Measurements from ENCODE around the gene KIAA1191.

The KIAA1191 gene

DNA sequence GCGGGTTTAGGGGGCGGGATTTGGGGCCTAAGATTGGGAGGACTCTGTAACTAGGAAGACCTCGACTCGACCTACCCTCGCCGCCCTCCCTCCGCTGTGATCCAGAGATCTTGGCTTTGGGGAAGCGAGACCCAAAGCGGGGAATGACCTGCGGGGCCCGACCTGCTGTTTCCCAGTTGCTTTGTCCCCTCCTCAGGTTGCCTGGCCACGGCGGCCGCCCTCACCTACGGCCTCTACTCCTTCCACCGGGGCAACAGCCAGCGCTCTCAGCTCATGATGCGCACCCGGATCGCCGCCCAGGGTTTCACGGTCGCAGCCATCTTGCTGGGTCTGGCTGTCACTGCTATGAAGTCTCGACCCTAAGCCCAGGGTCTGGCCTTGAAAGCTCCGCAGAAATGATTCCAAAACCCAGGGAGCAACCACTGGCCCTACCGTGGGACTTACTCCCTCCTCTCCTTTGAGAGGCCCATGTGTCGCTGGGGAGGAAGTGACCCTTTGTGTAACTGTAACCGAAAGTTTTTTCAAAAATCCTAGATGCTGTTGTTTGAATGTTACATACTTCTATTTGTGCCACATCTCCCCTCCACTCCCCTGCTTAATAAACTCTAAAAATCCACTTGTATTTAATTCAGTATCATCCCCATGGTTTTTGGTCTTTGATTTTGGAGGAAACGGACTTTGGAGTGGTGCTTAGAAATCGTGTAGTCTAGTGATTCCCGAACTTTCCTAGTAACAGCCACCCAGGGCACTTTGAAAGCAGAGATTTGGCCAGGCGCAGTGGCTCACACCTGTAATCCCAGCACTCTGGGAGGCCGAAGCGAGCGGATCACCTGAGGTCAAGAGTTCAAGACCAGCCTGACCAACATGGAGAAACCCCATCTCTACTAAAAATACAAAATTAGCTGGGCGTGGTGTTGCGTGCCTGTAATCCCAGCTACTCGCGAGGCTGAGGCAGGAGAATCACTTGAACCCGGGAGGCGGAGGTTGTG is 27.9 kb upstream of the KIAA1191 start:
- no peak for DNase-seq

DNA sequence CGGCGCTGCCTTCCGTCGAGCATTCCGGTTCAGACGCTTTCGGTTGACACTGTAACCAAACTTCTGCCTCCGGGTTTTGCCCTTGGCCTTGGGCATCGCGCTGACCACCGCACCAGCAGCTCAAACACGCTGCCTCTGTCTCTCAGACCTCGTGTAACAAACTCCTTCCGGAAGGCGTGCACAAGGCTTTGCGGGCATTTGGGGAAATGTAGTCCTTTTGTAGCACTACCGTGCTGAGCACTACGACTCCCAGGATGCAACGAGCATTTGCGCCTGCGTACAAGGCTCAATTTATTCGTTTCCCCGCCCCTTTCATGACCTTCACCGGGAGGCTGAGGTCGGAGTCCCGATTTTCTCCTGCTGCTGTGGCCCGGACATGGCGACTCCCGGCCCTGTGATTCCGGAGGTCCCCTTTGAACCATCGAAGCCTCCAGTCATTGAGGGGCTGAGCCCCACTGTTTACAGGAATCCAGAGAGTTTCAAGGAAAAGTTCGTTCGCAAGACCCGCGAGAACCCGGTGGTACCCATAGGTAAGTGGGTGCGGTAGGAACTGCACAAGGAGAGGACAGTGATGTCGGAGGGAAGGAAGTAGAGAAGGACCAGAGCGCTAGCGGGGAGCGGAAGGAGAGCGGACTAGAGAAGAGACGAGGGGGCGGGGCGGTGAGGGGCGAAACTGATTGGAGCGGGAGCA is 27.0 kb upstream of the KIAA1191 start, which contains the start of the genes HIGD2A and NOP16:
Gene HIGD2A, plus strand, starts transcription at position 308 of the 691 bp plus-strand sequence. Its CDS starts 69 bp downstream, at position 377.
Gene NOP16, minus strand, starts transcription at position 155 of the 691 bp plus-strand sequence. Its CDS starts 59 bp downstream, at position 96.
- peak; percentile 99 for DNase-seq

DNA sequence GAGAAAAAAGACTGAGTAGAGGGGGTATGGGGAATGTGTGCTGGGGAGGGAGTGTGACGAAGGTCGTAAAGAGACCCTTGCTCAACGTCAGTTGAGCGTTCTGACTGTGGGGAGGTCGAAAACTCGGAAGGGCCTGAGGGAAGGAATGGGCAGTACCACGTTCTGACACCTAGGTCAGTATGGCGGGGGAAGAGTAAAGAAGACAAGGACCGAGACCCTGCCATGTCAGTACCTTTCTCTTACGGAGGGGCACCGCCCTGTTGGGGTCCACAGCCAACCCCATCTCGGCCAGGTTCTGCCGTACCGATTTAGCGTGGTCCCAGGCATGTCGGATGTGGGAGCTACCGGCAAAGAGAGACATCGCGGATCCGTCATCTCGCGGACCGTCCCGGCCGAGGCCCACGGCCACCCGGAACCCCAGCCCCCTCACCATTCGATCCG is 26.5 kb upstream of the KIAA1191 start:
- no peak for DNase-seq

DNA sequence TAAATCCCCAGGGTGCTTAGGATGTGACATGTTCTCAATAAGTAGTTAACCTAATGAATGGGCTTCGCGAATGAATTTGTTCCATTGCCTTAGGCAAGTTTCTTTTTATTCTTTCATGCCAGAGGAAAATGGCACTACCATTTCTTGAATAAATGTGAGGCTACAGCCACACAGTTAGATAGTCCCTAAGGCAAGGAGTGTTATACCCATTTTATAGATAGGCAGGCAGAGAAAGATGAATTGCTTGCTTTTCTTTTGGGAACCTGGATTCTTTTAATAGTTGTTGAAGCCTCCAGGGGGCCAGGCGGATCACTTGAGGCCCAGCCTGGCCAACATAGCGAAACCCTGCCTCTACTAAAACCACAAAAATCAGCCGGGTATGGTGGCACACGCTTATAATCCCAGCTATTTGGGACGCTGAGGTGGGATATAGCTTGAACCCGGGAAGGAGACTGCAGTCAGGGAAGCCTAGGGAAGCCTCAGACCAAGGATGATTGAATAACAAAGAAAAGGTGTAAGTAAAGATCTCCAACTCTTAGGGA is 25.9 kb upstream of the KIAA1191 start:
- DNase-seq, result no peak

DNA sequence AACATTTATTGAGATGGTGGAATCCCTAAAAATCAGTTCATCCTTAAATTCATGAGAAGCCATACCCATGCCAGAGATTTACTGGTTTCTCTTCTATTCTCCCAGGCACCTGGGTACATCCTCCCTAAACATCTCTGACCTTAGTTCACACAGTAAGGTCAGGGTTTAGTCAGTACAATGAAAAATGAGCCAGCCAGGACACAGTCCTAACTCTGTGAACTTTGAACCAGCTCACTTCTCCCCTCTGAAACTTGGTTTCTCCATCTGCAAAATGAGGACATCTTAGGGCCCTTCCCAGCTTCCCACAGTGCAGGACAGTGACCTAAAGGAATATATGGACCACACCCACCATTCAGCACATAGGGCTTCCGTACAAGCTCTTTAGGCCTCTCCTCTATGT is 24.9 kb upstream of the KIAA1191 start:
- no peak for DNase-seq

DNA sequence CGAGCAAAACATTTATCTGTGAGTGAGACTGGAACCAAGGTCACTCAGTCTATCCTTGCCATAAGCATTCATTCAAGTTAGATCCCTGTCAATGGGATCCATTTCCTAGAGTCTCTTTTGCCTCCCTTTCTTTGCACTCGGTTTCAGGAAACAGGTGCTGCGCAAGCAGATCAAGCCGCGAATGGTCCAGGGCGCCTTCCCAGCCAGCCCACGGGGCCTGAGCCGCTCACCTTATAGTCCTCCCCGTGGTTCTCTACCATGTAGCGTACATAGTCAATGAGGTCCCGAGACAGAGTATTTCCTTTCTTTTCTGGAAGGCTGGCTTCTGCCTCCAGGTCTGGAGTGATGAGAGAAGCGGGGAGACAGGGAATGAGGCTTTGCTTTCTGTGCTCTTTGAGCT is 23.4 kb upstream of the KIAA1191 start:
- no peak for DNase-seq

DNA sequence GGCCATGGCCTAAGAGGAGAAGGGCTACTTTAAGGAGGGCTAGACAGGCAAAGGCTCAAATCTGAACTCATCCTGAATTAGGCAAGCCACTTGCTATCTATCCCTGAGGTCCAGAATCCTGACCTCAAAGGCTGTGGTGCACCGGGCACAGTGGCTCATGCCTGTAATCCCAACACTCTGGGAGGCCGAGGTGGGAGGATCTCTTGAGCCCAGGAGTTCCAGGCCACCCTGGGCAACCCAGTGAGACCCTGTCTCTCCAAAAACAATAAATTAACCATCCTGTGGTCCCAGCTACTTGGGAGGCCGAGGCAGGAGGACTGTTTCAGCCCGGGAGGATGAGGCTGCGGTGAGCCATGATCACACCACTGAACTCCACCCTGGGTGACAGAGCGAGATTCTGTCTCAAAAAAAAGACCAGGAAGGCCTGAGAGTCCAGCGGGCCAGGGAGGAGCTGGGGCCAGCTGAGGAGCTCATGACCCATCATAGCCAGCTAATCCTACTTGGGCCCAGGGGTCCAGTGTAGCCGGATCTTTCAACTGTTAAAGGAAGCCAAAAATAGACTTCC is 22.9 kb upstream of the KIAA1191 start:
- no peak for DNase-seq

DNA sequence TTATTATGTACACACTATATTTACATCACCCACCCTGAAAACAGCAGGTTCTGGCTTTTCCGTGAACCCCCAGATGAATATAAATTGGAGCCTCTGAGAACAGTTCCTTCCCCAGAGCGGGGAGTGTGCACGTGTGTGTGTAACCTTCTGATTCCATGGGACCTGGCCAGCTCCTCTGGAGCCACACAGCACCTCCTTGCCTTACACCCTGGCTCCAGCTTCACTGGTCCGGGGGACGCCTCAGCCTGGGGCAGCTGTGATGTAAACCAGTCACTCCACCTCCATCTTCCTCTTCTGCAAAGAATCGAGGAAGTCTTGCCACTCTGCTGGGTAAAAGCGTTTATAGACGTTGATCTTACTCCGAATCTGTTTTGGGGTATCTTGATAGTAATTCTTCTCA is 22.4 kb upstream of the KIAA1191 start:
- no peak for DNase-seq

DNA sequence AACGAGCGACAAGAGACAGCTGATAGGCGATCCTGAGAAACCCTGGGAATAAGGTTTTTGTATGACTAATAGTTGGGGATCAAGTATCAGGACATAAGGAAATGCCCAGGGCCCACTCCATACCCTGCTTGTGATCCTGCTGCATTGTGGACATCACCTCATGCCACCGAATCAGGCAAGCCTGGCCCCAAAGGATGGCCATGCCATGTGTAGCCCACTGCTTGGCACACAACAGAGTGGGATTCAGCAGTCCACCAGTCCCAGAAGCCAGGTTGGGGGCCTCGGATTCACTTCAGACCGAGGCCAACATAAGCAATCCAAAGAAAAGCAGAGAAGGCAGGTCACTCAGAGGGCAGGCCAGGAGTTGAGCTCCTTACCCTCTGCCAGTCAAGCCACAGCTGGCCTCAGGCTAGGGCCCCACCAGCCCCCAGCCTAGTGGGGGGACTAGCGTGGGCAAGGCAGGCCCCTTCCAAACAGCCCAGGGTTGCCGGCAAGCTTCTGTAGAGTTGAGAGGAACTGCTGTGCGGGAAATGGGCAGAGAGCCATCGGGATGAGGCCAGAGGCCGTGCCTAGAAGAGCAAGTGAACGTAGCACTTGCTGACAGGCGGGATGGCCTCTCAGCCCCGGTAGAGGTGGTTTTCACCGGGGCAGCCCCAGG is 21.8 kb upstream of the KIAA1191 start:
- DNase-seq, result no peak

DNA sequence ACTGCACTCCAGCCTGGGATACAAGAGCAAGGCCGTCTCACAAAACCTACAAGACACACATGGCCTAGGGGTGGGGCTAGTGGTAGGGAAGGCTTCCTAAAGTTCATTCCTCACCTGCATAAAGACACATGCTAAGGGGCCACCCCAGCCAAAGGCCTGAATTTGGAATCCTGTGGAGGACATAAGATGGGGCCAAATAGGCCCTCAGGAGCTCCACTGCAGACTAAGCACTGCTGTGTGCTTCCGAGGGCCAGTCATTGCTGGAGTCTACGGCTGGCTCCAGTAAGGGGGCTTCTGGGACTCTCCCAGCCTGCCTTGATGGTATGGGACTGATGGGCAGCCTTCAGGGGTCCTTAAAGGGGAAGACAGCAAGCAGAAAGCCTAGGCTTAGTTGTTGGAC is 21.2 kb upstream of the KIAA1191 start:
- no peak for DNase-seq

DNA sequence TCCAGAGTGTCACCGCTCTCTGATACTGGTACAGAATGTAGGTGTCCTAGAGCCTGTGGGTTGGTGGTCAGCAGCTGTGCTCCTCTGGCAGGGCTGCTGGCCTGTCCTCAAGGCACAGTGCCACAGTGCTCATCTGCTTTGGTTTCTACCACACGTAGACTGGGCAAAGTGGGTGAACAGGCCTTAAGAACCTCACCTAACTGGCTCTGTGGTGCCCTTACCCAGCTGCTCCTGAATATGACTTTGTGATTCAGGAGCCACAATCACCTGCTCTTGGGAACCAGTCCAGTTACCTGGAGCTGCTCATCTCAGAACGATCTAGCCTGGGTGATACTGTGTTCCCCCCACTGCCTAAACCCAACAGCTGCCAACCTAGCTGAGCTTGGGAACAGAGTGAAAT is 20.4 kb upstream of the KIAA1191 start:
- DNase-seq, result no peak

DNA sequence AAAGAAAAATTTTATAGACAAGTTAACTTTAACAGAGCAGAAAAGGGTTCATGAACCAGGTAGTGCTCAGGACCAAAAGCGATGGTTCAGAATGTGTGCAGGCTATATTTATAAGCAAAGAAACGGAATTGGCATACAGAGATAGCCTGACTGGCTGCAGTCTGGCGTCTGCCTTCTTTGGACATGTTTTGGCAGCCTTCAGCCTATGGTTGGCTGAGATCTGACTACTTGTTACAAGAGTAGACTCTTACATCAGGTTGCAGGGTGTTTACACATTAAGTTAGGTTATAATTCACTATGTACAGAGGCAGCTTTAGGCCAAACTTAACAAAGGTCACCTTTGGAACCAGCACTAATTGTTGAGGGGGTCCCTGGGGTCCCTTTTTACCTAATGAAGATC is 19.9 kb upstream of the KIAA1191 start:
- no peak for DNase-seq

DNA sequence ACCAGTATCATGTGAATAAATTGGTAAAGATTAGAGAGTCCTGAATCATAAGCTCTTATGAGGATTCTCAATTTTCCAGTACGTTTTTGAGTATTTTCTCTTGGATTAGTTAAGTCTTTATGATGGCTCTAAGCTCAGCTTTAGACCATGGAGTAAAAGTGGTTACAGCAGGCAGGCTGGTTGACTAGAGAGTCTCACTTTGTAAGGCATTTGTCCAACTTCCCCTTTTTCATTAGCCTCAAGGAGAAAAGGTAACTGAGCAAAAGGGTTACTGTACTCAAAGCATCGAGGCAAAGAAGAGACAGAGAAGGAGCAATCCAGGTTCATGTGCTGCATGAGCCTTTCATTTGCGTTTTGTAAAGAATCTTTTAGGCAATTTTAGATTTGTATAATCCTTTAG is 18.3 kb upstream of the KIAA1191 start:
- DNase-seq, result no peak

DNA sequence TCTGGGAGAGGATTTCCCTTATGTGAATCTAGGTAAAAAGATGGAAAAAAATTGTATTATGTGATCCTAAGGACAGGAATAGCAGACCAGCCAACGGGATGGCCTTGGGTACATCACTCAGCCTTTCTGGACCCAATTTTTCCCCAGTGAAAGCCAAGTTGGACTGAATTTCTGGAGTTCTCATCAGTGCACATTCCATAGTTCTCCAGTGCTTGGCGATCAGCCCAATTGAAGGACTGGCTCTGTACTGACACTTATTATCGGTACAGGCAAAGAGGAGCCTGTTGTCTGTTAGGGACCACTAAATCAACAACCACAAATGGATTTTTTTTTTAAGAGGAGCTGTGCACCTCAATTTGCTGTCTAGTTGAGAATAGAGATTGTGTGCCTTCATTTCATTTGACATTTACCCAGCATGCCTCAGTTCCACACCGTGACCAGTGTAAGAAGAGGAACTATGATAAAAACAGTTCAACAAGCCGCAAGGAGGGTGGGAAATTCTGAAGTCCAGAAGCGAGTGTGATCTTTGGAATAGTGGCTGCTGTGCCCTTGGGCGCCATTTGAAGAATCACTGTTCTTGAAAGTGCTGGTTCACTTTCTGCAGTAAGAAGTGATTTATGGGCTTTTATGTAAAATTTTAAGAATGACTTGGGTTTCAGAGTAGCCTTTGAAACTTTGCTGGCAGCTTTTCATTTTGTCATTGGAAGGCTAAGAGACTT is 11.7 kb upstream of the KIAA1191 start:
- DNase-seq, result no peak

DNA sequence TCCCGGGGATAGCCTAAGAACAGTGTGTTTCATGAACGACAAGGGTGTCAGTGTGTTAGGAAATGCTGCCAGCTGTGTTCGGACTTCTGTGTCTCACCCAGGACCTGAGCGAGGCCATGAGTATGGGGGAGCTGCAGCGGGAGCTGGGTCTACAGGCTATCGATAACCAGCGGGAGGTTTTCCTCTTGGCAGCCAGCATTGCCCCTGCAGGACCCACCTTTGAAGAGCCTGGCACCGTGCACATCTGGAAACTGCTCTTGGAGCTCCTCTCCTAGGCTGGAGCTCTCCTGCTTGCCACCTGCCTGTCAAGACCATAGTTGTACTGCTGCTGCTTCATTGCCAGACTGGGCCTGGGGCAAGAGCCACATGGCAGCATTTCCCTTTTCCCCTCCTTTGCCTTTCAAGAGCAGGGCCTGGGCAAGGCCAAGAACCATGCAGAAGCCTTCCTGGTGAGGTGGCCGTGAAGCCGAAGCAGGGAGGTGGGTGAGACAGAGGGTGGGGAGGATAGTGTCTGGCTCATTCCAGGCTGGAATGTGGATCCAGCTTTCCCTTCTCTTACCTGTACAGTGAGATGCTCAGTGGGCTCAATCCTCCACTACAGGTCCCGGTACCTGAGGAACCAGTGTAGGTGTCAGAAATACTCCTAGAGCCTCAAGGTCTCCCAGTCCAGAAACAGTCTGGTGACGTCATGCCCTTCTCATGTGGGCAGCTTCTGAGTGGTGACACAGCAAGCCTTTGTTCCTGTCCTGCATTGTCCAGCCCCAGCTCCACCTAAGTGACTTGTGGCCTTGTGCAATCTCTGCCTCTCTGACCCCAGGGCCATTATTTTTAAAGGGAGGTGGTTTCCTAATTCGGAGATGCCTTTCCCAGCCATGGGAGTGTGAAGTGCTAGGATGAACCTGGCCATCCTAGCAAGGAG is 10.3 kb upstream of the KIAA1191 start:
- DNase-seq, result peak; percentile 85

DNA sequence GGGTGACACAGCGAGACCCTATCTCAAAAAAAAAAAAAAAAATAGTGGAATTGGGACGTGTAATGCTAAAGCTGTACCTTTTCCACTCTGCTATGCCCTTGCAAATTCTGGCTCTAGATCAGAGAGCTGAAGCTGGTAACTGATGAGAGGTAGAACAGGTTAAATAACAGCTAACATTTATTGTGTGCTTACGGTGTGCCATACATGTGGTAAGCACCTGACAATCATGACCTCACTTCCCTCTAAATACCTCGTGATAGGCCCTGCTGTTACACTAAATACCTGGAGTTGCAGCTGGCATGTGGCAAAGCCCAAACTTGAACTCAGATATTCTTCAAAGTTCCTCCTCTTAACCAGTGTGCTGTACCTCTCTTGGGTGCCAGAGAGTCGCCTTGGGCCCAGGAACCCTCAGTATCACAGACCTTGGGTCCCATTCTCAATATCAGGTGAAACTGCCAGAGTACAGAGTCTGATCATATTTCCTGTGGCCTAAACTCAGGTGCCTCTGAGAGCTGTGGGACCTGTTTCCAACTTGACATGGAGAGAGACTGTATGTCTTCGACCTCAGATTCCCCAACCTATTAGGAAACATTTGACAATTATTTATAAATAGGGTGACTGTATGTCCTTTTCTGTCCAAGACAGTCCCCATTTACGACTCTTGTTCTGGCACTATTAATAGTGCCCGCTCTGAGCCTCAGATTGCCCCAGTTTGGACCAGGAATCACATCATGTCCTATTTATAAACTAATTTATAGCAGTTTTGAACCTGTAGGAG is 8.6 kb upstream of the KIAA1191 start:
- no peak for DNase-seq

DNA sequence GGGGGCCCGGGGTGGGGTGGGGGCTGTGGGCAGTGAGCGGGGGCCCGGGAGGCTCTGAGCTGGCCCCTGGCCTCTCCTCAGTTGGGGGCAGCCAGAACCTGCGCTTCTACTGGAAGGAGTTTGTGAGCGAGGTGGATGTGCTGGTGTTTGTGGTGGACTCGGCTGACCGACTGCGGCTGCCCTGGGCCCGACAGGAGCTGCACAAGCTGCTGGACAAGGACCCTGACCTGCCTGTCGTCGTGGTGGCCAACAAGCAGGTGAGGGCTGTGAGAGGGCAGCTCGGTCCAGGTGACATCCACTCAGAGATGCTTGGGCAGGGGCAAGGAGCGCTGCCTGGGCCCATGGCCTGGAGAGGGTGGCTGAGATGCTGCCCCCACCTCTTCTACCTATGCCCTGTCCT is 7.2 kb upstream of the KIAA1191 start:
- no peak for DNase-seq

DNA sequence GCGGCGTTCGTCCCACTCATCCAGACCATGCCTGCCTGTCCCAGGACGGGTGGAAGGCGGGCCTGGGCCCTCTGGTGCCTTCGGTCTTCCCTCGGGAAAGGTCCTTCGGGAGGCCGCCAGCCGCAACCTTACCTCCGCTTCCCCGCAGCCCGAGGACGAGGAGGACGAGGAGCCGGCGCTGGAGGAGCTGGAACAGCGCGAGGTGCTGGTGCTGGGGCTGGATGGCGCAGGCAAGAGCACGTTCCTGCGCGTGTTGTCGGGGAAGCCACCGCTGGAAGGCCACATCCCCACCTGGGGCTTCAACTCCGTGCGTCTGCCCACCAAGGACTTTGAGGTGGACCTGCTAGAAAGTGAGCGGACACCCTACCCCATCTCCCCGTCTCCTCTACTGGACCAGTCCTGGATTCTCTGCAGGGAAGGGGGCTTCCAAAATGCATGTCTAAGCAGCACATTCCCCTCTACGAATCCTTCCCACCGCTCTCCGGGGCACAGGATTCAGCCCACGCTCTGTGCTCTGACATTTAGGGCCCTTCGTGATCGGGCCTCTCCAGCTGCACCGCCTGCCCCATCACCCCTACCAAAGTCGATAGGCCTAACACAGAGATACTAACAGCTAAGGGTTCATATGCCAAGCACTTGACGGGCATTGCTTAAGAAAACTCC is 4.8 kb upstream of the KIAA1191 start:
- peak; percentile 77 for DNase-seq
